ENCODE data around the gene ATAD3C.
"Not testable (repeated sequence)": the region's sequence is repeated elsewhere in the genome, so short reads cannot be mapped to it uniquely, and the experiment has no call there.

ATAD3C gene

GRCh38 chr1:1440262-1441001 lies 9.1 kb upstream of the ATAD3C start:
- DNase-seq (ENCODE audit: low read depth, low spot score): no peak
- H3K27ac ChIP-seq: no peak overlapping the region

GRCh38 chr1:1441002-1441888 lies 8.2 kb upstream of the ATAD3C start:
- DNase-seq (ENCODE audit: low read depth, low spot score): no peak
- no peak overlapping the region for H3K27ac ChIP-seq

GRCh38 chr1:1442069-1442770 lies 7.3 kb upstream of the ATAD3C start:
- H3K27ac ChIP-seq: no peak overlapping the region
- DNase-seq (ENCODE audit: low read depth, low spot score): no peak

GRCh38 chr1:1446631-1447030 lies 2.9 kb upstream of the ATAD3C start:
- not testable (repeated sequence) for DNase-seq (ENCODE audit: low read depth, low spot score); H3K27ac ChIP-seq

GRCh38 chr1:1450616-1451015 lies 1.1 kb downstream of the ATAD3C start:
- not testable (repeated sequence) for DNase-seq (ENCODE audit: low read depth, low spot score); H3K27ac ChIP-seq

- DNase-seq (ENCODE audit: low read depth, low spot score): no peak
- no peak overlapping the region for H3K27ac ChIP-seq
Observed at GRCh38 chr1:1451696-1452364, 2.3 kb downstream of the ATAD3C start.

- not testable (repeated sequence) for H3K27ac ChIP-seq; DNase-seq (ENCODE audit: low read depth, low spot score)
Observed at GRCh38 chr1:1452365-1452739, 2.9 kb downstream of the ATAD3C start.

- no peak overlapping the region for H3K27ac ChIP-seq
- DNase-seq (ENCODE audit: low read depth, low spot score): no peak
Observed at GRCh38 chr1:1452882-1453281, 3.4 kb downstream of the ATAD3C start.

GRCh38 chr1:1454286-1455056 lies 5.0 kb downstream of the ATAD3C start:
- not testable (repeated sequence) for H3K27ac ChIP-seq; DNase-seq (ENCODE audit: low read depth, low spot score)

GRCh38 chr1:1455366-1455884 lies 5.9 kb downstream of the ATAD3C start:
- no peak for DNase-seq (ENCODE audit: low read depth, low spot score)
- H3K27ac ChIP-seq: no peak overlapping the region

- H3K27ac ChIP-seq; DNase-seq (ENCODE audit: low read depth, low spot score): not testable (repeated sequence)
Observed at GRCh38 chr1:1455934-1456333, 6.4 kb downstream of the ATAD3C start.

- not testable (repeated sequence) for DNase-seq (ENCODE audit: low read depth, low spot score); H3K27ac ChIP-seq
Observed at GRCh38 chr1:1456683-1457255, 7.3 kb downstream of the ATAD3C start.

GRCh38 chr1:1459156-1459555 lies 9.7 kb downstream of the ATAD3C start:
- H3K27ac ChIP-seq; DNase-seq (ENCODE audit: low read depth, low spot score): not testable (repeated sequence)

- not testable (repeated sequence) for DNase-seq (ENCODE audit: low read depth, low spot score); H3K27ac ChIP-seq
Observed at GRCh38 chr1:1459711-1460110, 10.2 kb downstream of the ATAD3C start.

GRCh38 chr1:1460540-1461130 lies 11.1 kb downstream of the ATAD3C start:
- DNase-seq (ENCODE audit: low read depth, low spot score): no peak
- H3K27ac ChIP-seq: no peak overlapping the region

- no peak for DNase-seq (ENCODE audit: low read depth, low spot score)
- peak overlapping the region; percentile 95 for H3K27ac ChIP-seq
Observed at GRCh38 chr1:1461721-1462317, 12.3 kb downstream of the ATAD3C start.

- no peak for DNase-seq (ENCODE audit: low read depth, low spot score)
- peak overlapping the region; percentile 95 for H3K27ac ChIP-seq
Observed at GRCh38 chr1:1462318-1462966, 13.0 kb downstream of the ATAD3C start.

GRCh38 chr1:1463312-1463711 lies 13.8 kb downstream of the ATAD3C start:
- peak overlapping the region; percentile 95 for H3K27ac ChIP-seq
- DNase-seq (ENCODE audit: low read depth, low spot score): no peak
